H1 (cell line): ENCODE data around the gene NNMT. TPM values are rescaled to one million over a fixed set of nuclear protein-coding genes. Genes with fewer than 3 reads are reported as not detected.

Source experiments
- RXRA ChIP-seq: IDR thresholded peaks from 2 replicates; pipeline ENCODE4 v1.6.1; 2011; ENCODE audit warnings: low read depth, mild to moderate bottlenecking, low read length, moderate library complexity; ENCODE audit not compliant: insufficient read depth
- polyA plus RNA-seq, 7 experiments: library from polyadenylated mRNA; depleted of rRNA in 3 of 7; stranded (reverse) in 5 of 7; unstranded in 2 of 7; fragments of >200 nt in 5 of 7; fragments of 200-250 nt in 2 of 7; gene quantifications; 1 replicate in 5 of 7; 2 replicates in 1 of 7; 4 replicates in 1 of 7; pipeline versions ENCODE4 v1.2.1 to v1.2.3, GENCODE V29; 2011 to 2013; ENCODE audit warnings: missing spikeins in 2 of 7, mixed read lengths in 2 of 7
- total RNA-seq: library from RNA; stranded (reverse); fragmentation: NEBNext Ultra II Directional; extraction: Animal tissue kit (Norgen Biotek cat#: 25700); gene quantifications from 2 replicates; pipeline ENCODE4 v1.2.1, GENCODE V29; 2021

The NNMT gene
- total and polyA plus RNA-seq, 2 of the 8 experiments (the other 6 are each of a cell fraction or from before 2014, with no cell fraction given), result not detected

DNA sequence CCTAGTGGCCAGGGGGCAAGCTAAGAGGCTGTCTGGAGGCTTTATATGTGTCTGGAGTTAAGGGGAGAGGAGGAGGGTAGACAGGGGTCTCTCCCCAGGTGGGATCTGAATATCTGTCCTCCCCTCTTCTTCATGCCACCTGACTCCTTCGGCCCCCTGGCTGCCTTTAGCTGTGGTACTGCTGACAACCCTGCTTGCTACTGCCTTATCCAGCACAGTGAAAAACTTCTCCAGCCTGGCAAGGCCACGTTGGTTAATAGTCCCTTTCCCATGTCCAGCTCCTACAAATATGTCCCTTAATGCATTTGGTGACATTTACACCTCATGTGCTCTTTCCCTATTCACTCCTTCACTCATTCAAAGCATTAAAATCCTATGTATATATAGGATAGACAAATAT lies 42.4 kb upstream of the NNMT start (continued):
- no peak for TF ChIP-seq RXRA
